Heart right ventricle (tissue), 16 donors: ENCODE results near the gene ABCC4. TPM values are rescaled to one million over a fixed set of nuclear protein-coding genes. Genes with fewer than 3 reads are reported as not detected.
"Not testable (repeated sequence)": the region's sequence is repeated elsewhere in the genome, so short reads cannot be mapped to it uniquely, and the experiment has no call there.

Experiments used
- ATAC-seq, 8 donors: fragments of 200-7000 bp; cut with Tn5 transposase; one replicate each; pipeline ENCODE4 v1.9.1; 2020; ENCODE audit warnings: mild to moderate bottlenecking in 8 of 8, moderate library complexity in 8 of 8, moderate number of reproducible peaks in 1 of 8
- DNase-seq, 2 donors: peaks; one replicate each; pipeline ENCODE4 v3.0.0-alpha.2; 2020
- H3K27ac ChIP-seq, 10 donors: fragments of 200-600 bp; sonication (generic) in 2 of 10; one replicate each; pipeline versions ENCODE4 v1.5.0 to v1.8.0; 2020 to 2022; ENCODE audit warnings: mild to moderate bottlenecking in 3 of 10
- H3K27me3 ChIP-seq, 7 donors: fragments of 200-600 bp; one replicate each; pipeline ENCODE4 v1.8.0; 2021 to 2022; ENCODE audit warnings: mild to moderate bottlenecking in 2 of 7
- H3K36me3 ChIP-seq, 9 donors: fragments of 200-600 bp; sonication (generic) in 1 of 9; one replicate each; pipeline versions ENCODE4 v1.5.0 to v1.8.0; 2020 to 2022; ENCODE audit warnings: mild to moderate bottlenecking in 2 of 9
- H3K4me1 ChIP-seq, 9 donors: fragments of 200-600 bp; sonication (generic) in 1 of 9; one replicate each; pipeline versions ENCODE4 v1.5.0 to v1.8.0; 2020 to 2022; ENCODE audit warnings: mild to moderate bottlenecking in 4 of 9
- H3K4me3 ChIP-seq, 10 donors: fragments of 200-600 bp; sonication (generic) in 2 of 10; one replicate each; pipeline versions ENCODE4 v1.5.0 to v1.8.0; 2020 to 2022; ENCODE audit warnings: mild to moderate bottlenecking in 7 of 10, moderate library complexity in 2 of 10
- H3K9me3 ChIP-seq, 11 donors: fragments of 200-600 bp in 10 of 11; sonication (generic) in 2 of 11; one replicate each; pipeline versions ENCODE4 v1.5.0 to v1.8.0; 2013 to 2022; ENCODE audit warnings: mild to moderate bottlenecking in 2 of 11, control low read depth in 1 of 11, moderate library complexity in 1 of 11
- WGBS, 2 donors: extraction: QIAGEN DNeasy Blood & Tissue Kit; methylation state at CpG; one replicate each; pipeline ENCODE4 v1.1.7; 2013; ENCODE audit warnings: inconsistent platforms in 1 of 2; 5-methylcytosine and 5-hydroxymethylcytosine counted together
- intact Hi-C, 10 donors: fragments of 100-400 bp; cut with DNase I; formaldehyde crosslinking; loops; one replicate each; pipeline versions ENCODE4 v1.11.1 to v1.14.2; 2022
- polyA plus RNA-seq, 2 donors: library from polyadenylated mRNA; stranded (reverse); fragments of 200-250 nt; gene quantifications; one replicate each; pipeline ENCODE4 v1.2.3, GENCODE V29; 2013
- total RNA-seq, 10 donors: library from RNA; stranded (reverse); fragmentation: NEBNext Ultra II Directional in 3 of 10; extraction: Animal tissue kit (Norgen Biotek cat#: 25700) in 3 of 10; gene quantifications; one replicate each; pipeline versions ENCODE4 v1.2.1 to v1.2.4, GENCODE V29; 2021 to 2023
- TF ChIP-seq, protein P1 (sequence below), 9 donors: fragments of 200-600 bp; sonication (generic) in 2 of 9; IDR thresholded peaks; one replicate each; pipeline versions ENCODE4 v1.5.0 to v1.8.0; 2021 to 2022; ENCODE audit warnings: antibody characterized with exemption in 9 of 9, mild to moderate bottlenecking in 5 of 9, moderate library complexity in 1 of 9
- donor health status: Arrhythmogenic right ventricular cardiomyopathy.
- donor health status: ischemic (EF 13 %, LVEDD 7.1; RV severe dilation, severe dysfunction).
- donor health status: healthy with polysubstance abuse.
- donor health status: DM: no; HTN: yes; CAD: no.
- donor health status: DM: no; HTN: no; CAD: no.
- donor health status: ischemic (EF 25% LVEDD 6.9; RV normal size, moderate dysfunction).
- donor health status: ischemic (EF 25% LVEDD 5.7; RV mildly dilated, moderate dysfunction).
- donor health status: healthy.
- donor health status: DM: yes; HTN: yes; CAD: no.
- donor health status: Ischemic cardiomyopathy.
- donor health status: ischemic (EF 35%, LVEDD 5.7; RV mildly dilated, moderate dysfunction).
- donor health status: nonischemic (EF 11% LVEDD 7.7; RV severe dilation, severe dysfunction).
- donor health status: DM: yes; HTN: yes; CAD: no.
- donor health status: PGD.
- donor health status: ischemic (EF 29% LVEDD 5.4; RV normal size, mild dysfunction).
- donor health status: nonischemic (EF 23%, LVEDD 6.1; RV moderate dilation, normal function).

The ABCC4 gene
- total and polyA plus RNA-seq, 12 donors: 1.1 to 6.7 (median 3.9) TPM

- DNase-seq (no peak), ATAC-seq (no peak)
- Histone ChIP-seq H3K9me3 (peaks cover 0 to 8% (median 0%) of the 10 kb centered on the region in 11 donors), H3K27me3 (no peaks in the 10 kb centered on the region), H3K4me3 (no peak overlapping the region), H3K36me3 (peaks cover 0 to 39% (median 0%) of the 10 kb centered on the region in 9 donors), H3K4me1 (peaks cover 0 to 15% (median 9%) of the 10 kb centered on the region in 9 donors), H3K27ac (no peak overlapping the region)
- TF ChIP-seq, protein P1, sequence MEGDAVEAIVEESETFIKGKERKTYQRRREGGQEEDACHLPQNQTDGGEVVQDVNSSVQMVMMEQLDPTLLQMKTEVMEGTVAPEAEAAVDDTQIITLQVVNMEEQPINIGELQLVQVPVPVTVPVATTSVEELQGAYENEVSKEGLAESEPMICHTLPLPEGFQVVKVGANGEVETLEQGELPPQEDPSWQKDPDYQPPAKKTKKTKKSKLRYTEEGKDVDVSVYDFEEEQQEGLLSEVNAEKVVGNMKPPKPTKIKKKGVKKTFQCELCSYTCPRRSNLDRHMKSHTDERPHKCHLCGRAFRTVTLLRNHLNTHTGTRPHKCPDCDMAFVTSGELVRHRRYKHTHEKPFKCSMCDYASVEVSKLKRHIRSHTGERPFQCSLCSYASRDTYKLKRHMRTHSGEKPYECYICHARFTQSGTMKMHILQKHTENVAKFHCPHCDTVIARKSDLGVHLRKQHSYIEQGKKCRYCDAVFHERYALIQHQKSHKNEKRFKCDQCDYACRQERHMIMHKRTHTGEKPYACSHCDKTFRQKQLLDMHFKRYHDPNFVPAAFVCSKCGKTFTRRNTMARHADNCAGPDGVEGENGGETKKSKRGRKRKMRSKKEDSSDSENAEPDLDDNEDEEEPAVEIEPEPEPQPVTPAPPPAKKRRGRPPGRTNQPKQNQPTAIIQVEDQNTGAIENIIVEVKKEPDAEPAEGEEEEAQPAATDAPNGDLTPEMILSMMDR (IDR thresholded peaks at IDR 0.05): no peak
- 86 to 89% methylated on average over 5 of the region's 5 CpGs for WGBS, 2 donors
- intact Hi-C loops: no loop called here
Observed at GRCh38 chr13:95176611-95177259, 124.5 kb downstream of the ABCC4 start.

GRCh38 chr13:95174517-95174916 lies 126.7 kb downstream of the ABCC4 start:
- Histone ChIP-seq H3K27me3 (no peaks in the 10 kb centered on the region), H3K4me1 (no peaks in the 10 kb centered on the region), H3K36me3 (peaks cover 0 to 50% (median 0%) of the 10 kb centered on the region in 9 donors), H3K9me3 (peaks cover 0 to 6% (median 0%) of the 10 kb centered on the region in 11 donors), H3K27ac (no peak overlapping the region), H3K4me3 (no peak overlapping the region)
- DNase-seq (no peak), ATAC-seq (no peak)
- TF ChIP-seq, protein P1 (IDR thresholded peaks at IDR 0.05): no peak
- intact Hi-C loops: no loop called here
- WGBS, 2 donors: 66 to 70% methylated on average over 14 of the region's 14 CpGs

GRCh38 chr13:95168191-95168590 lies 133.1 kb downstream of the ABCC4 start:
- intact Hi-C loops: no loop called here
- no peaks in the 10 kb centered on the region for H3K4me1 ChIP-seq
- DNase-seq (no peak), ATAC-seq (no peak)
- no peaks in the 10 kb centered on the region for H3K27me3 ChIP-seq
- peaks cover 0 to 4% (median 0%) of the 10 kb centered on the region in 11 donors for H3K9me3 ChIP-seq
- TF ChIP-seq, protein P1 (IDR thresholded peaks at IDR 0.05): no peak
- no peak overlapping the region for H3K27ac ChIP-seq
- 89 to 92% methylated on average over 6 of the region's 6 CpGs for WGBS, 2 donors
- H3K36me3 ChIP-seq: peaks cover 0 to 48% (median 0%) of the 10 kb centered on the region in 9 donors
- no peak overlapping the region for H3K4me3 ChIP-seq

DNA sequence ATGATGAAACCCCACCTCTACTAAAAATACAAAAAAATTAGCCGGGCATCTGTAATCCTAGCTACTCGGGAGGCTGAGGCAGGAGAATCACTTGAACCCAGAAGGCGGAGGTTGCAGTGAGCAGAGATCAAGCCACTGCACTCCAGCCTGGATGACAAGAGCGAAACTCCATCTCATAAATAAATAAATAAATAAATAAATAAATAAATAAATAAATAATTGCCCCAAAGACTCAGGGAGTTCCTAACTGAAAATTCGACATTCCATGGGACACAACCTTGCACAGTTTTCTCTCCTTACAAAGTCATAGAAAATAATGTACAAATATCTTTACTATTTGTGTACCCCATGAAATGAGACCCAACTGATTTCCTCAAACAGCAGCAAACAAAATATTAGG lies 134.2 kb downstream of the ABCC4 start:
- intact Hi-C loops, H3K9me3 ChIP-seq, ATAC-seq, H3K27me3 ChIP-seq, H3K27ac ChIP-seq, H3K4me3 ChIP-seq, H3K4me1 ChIP-seq, DNase-seq: not testable (repeated sequence)
- H3K36me3 ChIP-seq: peaks cover 0 to 58% (median 0%) of the 10 kb centered on the region in 9 donors
- 97 to 99% methylated on average over 5 of the region's 5 CpGs for WGBS, 2 donors

GRCh38 chr13:95164830-95165229 lies 136.4 kb downstream of the ABCC4 start:
- no peak overlapping the region for H3K27ac ChIP-seq
- TF ChIP-seq, protein P1 (IDR thresholded peaks at IDR 0.05): no peak
- no peak overlapping the region for H3K4me3 ChIP-seq
- H3K36me3 ChIP-seq: peaks cover 0 to 71% (median 0%) of the 10 kb centered on the region in 9 donors
- DNase-seq (no peak), ATAC-seq (no peak)
- no peaks in the 10 kb centered on the region for H3K4me1 ChIP-seq
- intact Hi-C loops: no loop called here
- H3K27me3 ChIP-seq: no peaks in the 10 kb centered on the region
- WGBS, 2 donors: 93 to 94% methylated on average over 4 of the region's 4 CpGs
- H3K9me3 ChIP-seq: peaks cover 0 to 4% (median 0%) of the 10 kb centered on the region in 11 donors
